Endothelial cell of umbilical vein (primary cell): ENCODE results near the gene WRAP73. TPM values are rescaled to one million over a fixed set of nuclear protein-coding genes. Genes with fewer than 3 reads are reported as not detected.

Experiments
- BruUV-seq: library from RNA; stranded (reverse); fragments of 400-500 nt; replicated peaks from 2 replicates; lab custom pipeline; 2021; lab: Mats Ljungman, UMichigan
- CTCF ChIA-PET: fragments of 300-600, 350-600 bp; sonication (Branson Sonifier 250); formaldehyde crosslinking; loops from one replicate; lab custom pipeline; 2021; ENCODE audit warnings: antibody characterized with exemption, inconsistent platforms; lab: Charles Lee
- POLR2A ChIA-PET: fragments of 300-600, 350-600 bp; sonication (Branson Sonifier 250); formaldehyde crosslinking; loops from one replicate; lab custom pipeline; 2021; ENCODE audit warnings: antibody characterized with exemption, inconsistent platforms; lab: Charles Lee
- DNase-seq: peaks from one replicate; pipeline ENCODE4 v3.0.0-alpha.2; 2011; ENCODE audit warnings: low read depth, low spot score
- FAIRE-seq: peaks from 2 replicates; lab custom pipeline; 2011; peaks lifted over from hg19 to GRCh38; lab: Jason Lieb, UNC
- H2AFZ ChIP-seq: 2 replicates; pipeline ENCODE4 v1.6.0; 2012; ENCODE audit warnings: low read depth, low read length, control low read depth, inconsistent platforms
- H3K27ac ChIP-seq: 2 replicates; pipeline ENCODE4 v1.5.1; 2011; ENCODE audit warnings: low read depth, mild to moderate bottlenecking, control low read depth, low read length, moderate library complexity; ENCODE audit not compliant: insufficient read depth
- H3K27me3 ChIP-seq, 2 experiments: 2 replicates each; pipeline versions ENCODE4 v1.6.0 to v1.6.1; 2011; ENCODE audit warnings: low read length in 2 of 2, mixed read lengths in 1 of 2; ENCODE audit not compliant: control insufficient read depth in 2 of 2, insufficient read depth in 2 of 2
- H3K36me3 ChIP-seq, 2 experiments: 2 replicates in 1 of 2; 3 replicates in 1 of 2; pipeline ENCODE4 v1.5.1; 2011; ENCODE audit warnings: low read length in 2 of 2, mild to moderate bottlenecking in 1 of 2, moderate library complexity in 1 of 2; ENCODE audit not compliant: control insufficient read depth in 2 of 2, insufficient read depth in 2 of 2; ENCODE audit errors: extremely low read depth in 1 of 2
- H3K4me1 ChIP-seq: 3 replicates; pipeline ENCODE4 v1.5.1; 2011; ENCODE audit warnings: mild to moderate bottlenecking, low read length; ENCODE audit not compliant: control insufficient read depth, insufficient read depth; ENCODE audit errors: extremely low read depth
- H3K4me2 ChIP-seq: 2 replicates; pipeline ENCODE4 v1.6.1; 2011; ENCODE audit warnings: low read length, control low read depth, mixed read lengths; ENCODE audit not compliant: insufficient read depth
- H3K4me3 ChIP-seq, 3 experiments: fragments of 200-600 bp in 1 of 3; sonication (generic), shearing (Covaris generic) in 1 of 3; replicated peaks in 1 of 3; 2 replicates each; pipeline ENCODE4 v1.5.1; 2011 to 2016; ENCODE audit warnings: control low read depth in 3 of 3, low read length in 3 of 3, mild to moderate bottlenecking in 2 of 3, inconsistent platforms in 1 of 3, low read depth in 1 of 3, moderate library complexity in 1 of 3; ENCODE audit not compliant: insufficient read depth in 1 of 3
- H3K79me2 ChIP-seq: 2 replicates; pipeline ENCODE4 v1.6.0; 2012; ENCODE audit warnings: low read length, inconsistent platforms; ENCODE audit not compliant: control insufficient read depth, insufficient read depth
- H3K9ac ChIP-seq: replicated peaks from 2 replicates; pipeline ENCODE3; 2011; ENCODE audit warnings: low read length, control low read depth; ENCODE audit not compliant: insufficient read depth; ENCODE audit errors: extremely low read depth
- H3K9me1 ChIP-seq: replicated peaks from 3 replicates; pipeline ENCODE4 v1.6.0; 2011; ENCODE audit warnings: mild to moderate bottlenecking, low read length; ENCODE audit not compliant: control insufficient read depth, insufficient read depth; ENCODE audit errors: extremely low read depth
- H3K9me3 ChIP-seq: replicated peaks from 2 replicates; pipeline ENCODE4 v1.5.1; 2012; ENCODE audit warnings: low read length, inconsistent platforms; ENCODE audit not compliant: control insufficient read depth, insufficient read depth
- H4K20me1 ChIP-seq: replicated peaks from 2 replicates; pipeline ENCODE3; 2011; ENCODE audit warnings: mild to moderate bottlenecking, low read length; ENCODE audit not compliant: control insufficient read depth, insufficient read depth; ENCODE audit errors: extremely low read depth
- EZH2 ChIP-seq: IDR thresholded peaks from 2 replicates; pipeline ENCODE4 v1.6.1; 2012; ENCODE audit warnings: borderline replicate concordance, low read depth, mild to moderate bottlenecking, moderate library complexity, low read length, inconsistent platforms; ENCODE audit not compliant: severe bottlenecking
- FOS ChIP-seq: IDR thresholded peaks from 2 replicates; pipeline ENCODE4 v1.6.1; 2011; ENCODE audit warnings: mild to moderate bottlenecking, low read length, moderate library complexity, borderline replicate concordance; ENCODE audit not compliant: insufficient read depth
- JUN ChIP-seq: IDR thresholded peaks from 2 replicates; pipeline ENCODE4 v1.6.1; 2011; ENCODE audit warnings: borderline replicate concordance, low read depth; ENCODE audit not compliant: insufficient read length, insufficient read depth
- MYC ChIP-seq: IDR thresholded peaks from one replicate; pipeline ENCODE4 v1.6.1; 2011; ENCODE audit warnings: mild to moderate bottlenecking, low read depth, low read length
- POLR2A ChIP-seq: IDR thresholded peaks from 2 replicates; pipeline ENCODE4 v1.6.1; 2012; ENCODE audit warnings: low read depth, mild to moderate bottlenecking, control low read depth, low read length
- POLR2AphosphoS5 ChIP-seq: IDR thresholded peaks from 2 replicates; pipeline ENCODE4 v1.6.1; 2012; ENCODE audit warnings: low read depth, mild to moderate bottlenecking, control low read depth, low read length, moderate library complexity; ENCODE audit not compliant: insufficient read depth
- dilution Hi-C: fragments of 300-500 bp; cut with MboI; formaldehyde crosslinking; loops from one replicate; pipeline ENCODE4 v1.15.0; 2019; ENCODE audit warnings: low sequenced_read_pairs; ENCODE audit not compliant: extremely low pct_ligation_motif_present
- intact Hi-C: fragments of 100-400 bp; cut with micrococcal nuclease; formaldehyde crosslinking; loops from one replicate; pipeline ENCODE4 v1.10.0; 2022
- polyA plus RNA-seq, 4 experiments: library from polyadenylated mRNA; depleted of rRNA in 3 of 4; stranded (reverse) in 3 of 4; unstranded in 1 of 4; fragments of >200 nt; gene quantifications; 2 replicates each; pipeline versions ENCODE4 v1.2.1 to v1.2.3, GENCODE V29; 2011 to 2012; ENCODE audit warnings: missing spikeins in 1 of 4
- total RNA-seq: library from RNA; stranded (reverse); gene quantifications from 2 replicates; pipeline ENCODE4 v1.2.3, GENCODE V29; 2021
- TF ChIP-seq, protein P1 (sequence below): IDR thresholded peaks from 2 replicates; pipeline ENCODE4 v1.6.1; 2011; ENCODE audit not compliant: insufficient read depth, insufficient read length
- TF ChIP-seq, protein P2 (sequence below), 2 donors: IDR thresholded peaks; 1 replicate in 1 of 2; 2 replicates in 1 of 2; pipeline ENCODE4 v1.5.1; 2011; ENCODE audit warnings: low read length in 2 of 2, mild to moderate bottlenecking in 2 of 2, moderate library complexity in 2 of 2, control low read depth in 1 of 2, inconsistent platforms in 1 of 2, low read depth in 1 of 2; ENCODE audit not compliant: insufficient read depth in 1 of 2; ENCODE audit errors: extremely low read depth in 1 of 2

Gene WRAP73
- total and polyA plus RNA-seq, 2 donors (not counting 3 experiments of a cell fraction or from before 2014, with no cell fraction given) = 23.0 to 50.7 TPM

DNA sequence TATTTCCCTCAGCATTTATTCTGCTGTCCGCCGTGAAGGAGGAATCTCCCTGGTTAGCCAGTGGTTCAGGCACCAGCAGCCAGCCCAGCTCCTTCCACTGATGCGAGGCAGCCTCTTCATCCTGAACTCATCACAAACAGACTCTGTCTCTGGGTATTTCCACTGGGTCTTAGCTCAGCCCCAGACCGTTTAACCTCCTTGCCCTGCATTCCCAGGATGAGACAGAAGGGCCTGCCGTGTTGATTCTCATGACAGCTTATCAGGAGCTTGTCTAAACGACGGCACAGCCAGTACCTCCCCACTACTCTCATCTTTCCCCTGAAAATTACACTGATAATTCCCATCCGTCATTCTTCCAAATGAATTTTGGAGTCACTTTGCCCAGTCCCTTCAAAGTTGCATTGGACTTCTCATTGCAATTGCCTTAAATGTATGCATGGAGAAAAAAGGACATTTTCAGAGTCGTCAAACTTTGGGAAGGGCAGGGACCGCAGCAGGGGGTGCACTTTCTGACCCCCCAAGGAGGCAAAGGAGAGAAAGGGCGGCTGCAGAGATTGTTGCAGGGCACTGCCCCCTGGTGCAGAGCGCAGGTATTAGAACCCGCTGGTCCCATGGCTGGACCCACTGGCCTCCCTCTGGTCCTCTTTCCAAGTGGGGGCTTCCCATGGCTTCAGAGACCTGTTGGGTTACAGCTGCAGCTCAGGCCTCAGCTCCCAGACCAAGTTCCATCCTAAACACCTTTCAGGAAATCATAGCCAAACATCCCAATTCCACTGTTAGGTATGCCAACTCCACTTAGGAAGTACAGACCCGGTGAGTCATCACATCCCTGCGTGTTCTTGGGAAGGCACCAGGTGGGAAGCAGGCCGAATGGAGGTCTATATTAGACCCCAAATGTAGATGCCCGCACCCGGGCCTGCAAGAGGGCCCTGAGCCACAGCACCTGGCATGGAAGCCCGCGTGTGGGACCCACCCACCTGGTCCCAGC, 34.9 kb downstream of the WRAP73 start:
- H3K27me3 ChIP-seq = no peaks in the 10 kb centered on the region
- no peak overlapping the region for H3K4me2 ChIP-seq
- no peak overlapping the region for H2AFZ ChIP-seq
- H3K27ac ChIP-seq = no peak overlapping the region
- intact Hi-C loops (loop anchor here (1.0 kb wide), 2 partner anchors 50 to 124 kb away; no protein-coding TSS in a partner anchor), dilution Hi-C loops (no loop called here)
- H3K9ac ChIP-seq = no peak overlapping the region
- CTCF ChIA-PET = interaction anchor here (0.9 to 2.8 kb wide), 12 partner anchors 9 to 181 kb away, joined by 3 to 11 read pairs (median 4); partner anchors contain the start of gene LRRC47
- no peaks in the 10 kb centered on the region for H3K36me3 ChIP-seq
- no peaks in the 10 kb centered on the region for H3K79me2 ChIP-seq
- DNase-seq (peak; percentile 34), FAIRE-seq (peak; percentile 79)
- no peaks in the 10 kb centered on the region for H3K9me3 ChIP-seq
- H3K9me1 ChIP-seq = no peaks in the 10 kb centered on the region
- no peak overlapping the region for H3K4me3 ChIP-seq
- TF ChIP-seq MYC = no peak
- no peak for TF ChIP-seq POLR2A
- TF ChIP-seq, protein P1, sequence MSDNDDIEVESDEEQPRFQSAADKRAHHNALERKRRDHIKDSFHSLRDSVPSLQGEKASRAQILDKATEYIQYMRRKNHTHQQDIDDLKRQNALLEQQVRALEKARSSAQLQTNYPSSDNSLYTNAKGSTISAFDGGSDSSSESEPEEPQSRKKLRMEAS = no peak
- TF ChIP-seq, protein P2, sequence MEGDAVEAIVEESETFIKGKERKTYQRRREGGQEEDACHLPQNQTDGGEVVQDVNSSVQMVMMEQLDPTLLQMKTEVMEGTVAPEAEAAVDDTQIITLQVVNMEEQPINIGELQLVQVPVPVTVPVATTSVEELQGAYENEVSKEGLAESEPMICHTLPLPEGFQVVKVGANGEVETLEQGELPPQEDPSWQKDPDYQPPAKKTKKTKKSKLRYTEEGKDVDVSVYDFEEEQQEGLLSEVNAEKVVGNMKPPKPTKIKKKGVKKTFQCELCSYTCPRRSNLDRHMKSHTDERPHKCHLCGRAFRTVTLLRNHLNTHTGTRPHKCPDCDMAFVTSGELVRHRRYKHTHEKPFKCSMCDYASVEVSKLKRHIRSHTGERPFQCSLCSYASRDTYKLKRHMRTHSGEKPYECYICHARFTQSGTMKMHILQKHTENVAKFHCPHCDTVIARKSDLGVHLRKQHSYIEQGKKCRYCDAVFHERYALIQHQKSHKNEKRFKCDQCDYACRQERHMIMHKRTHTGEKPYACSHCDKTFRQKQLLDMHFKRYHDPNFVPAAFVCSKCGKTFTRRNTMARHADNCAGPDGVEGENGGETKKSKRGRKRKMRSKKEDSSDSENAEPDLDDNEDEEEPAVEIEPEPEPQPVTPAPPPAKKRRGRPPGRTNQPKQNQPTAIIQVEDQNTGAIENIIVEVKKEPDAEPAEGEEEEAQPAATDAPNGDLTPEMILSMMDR (IDR thresholded peaks at IDR 0.05; ENCODE audit: extremely low read depth in 1 of 2, insufficient read depth in 1 of 2, low read depth in 1 of 2, low read length in 2 of 2) = peak; percentile 76 to 81
- peak; percentile 12 for TF ChIP-seq FOS
- TF ChIP-seq POLR2AphosphoS5 = no peak
- TF ChIP-seq JUN = peak; percentile 38
- TF ChIP-seq EZH2 = no peak
- no TSS peak for BruUV-seq
- POLR2A ChIA-PET = no interaction called here
- H4K20me1 ChIP-seq = no peaks in the 10 kb centered on the region
- H3K4me1 ChIP-seq = peaks cover 44% of the 10 kb centered on the region
